Measurements from ENCODE around the gene IGFN1. TPM values are rescaled to one million over a fixed set of nuclear protein-coding genes. Genes with fewer than 3 reads are reported as not detected.

Gene IGFN1
- not detected in 2 replicates for total RNA-seq (2021; fragmentation: NEBNext Ultra II Directional; extraction: Animal tissue kit (Norgen Biotek cat#: 25700))
- polyA plus RNA-seq (2011; rRNA removed): not detected in 2 replicates
- polyA plus RNA-seq (2011; cell fraction: cytosol; rRNA removed): not detected
- not detected for polyA plus RNA-seq (2011; cell fraction: nucleus; rRNA removed)
- polyA plus RNA-seq (2012, experiment 1 of 2): not detected in 4 replicates
- not detected for polyA plus RNA-seq (2012, experiment 2 of 2)
- not detected for polyA plus RNA-seq (2013, experiment 1 of 2)
- not detected for polyA plus RNA-seq (2013, experiment 2 of 2)
- not detected in 2 replicates for polyA minus RNA-seq (2011; rRNA and poly(A)+ RNA removed)
- not detected for polyA minus RNA-seq (2011; cell fraction: cytosol; rRNA and poly(A)+ RNA removed)
- polyA minus RNA-seq (2011; cell fraction: nucleus; rRNA and poly(A)+ RNA removed): not detected
- long read RNA-seq, experiment 1: 0 reads
- long read RNA-seq, experiment 2: 0 reads

DNA sequence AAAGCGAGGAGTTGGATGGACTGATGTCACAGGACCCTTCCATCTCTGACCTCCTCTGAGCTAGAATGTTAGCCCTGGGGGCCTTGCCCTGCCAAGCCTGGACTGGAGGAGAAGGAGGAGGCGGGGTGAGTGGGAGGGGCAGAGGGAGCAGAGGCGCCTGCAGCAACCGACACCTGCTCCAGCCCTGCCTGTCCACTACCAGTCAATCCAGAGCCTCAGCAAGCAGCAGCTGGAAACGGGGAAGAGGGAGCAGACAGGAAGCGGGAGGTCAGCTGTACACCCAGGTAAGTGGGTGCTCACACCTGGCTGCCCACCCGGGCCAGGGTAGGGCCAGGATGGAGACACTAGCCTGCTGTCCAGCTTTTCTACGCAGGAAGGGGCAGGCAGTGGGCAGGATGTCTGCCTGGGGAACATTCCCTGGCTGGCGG is at the start of gene IGFN1:
Gene IGFN1 (plus strand): TSS at position 201 of the 428 bp plus-strand sequence. CDS start 2,470 bp downstream, outside the sequence.
- Histone ChIP-seq H3K9me3 (ENCODE audit: insufficient read depth in 2 of 2, low read depth in 1 of 2, low read length in 1 of 2) (no peaks in the 10 kb centered on the region), H3K4me2 (ENCODE audit: insufficient read depth in 1 of 2, low read depth in 2 of 2, low read length in 2 of 2) (no peak within 1 kb of the TSS; a peak in 1 of 4 replicates), H3K18ac (ENCODE audit: extremely low read depth, low read length) (no peak within 1 kb of the TSS), H3K4me1 (replicated peaks in 1 of 4; ENCODE audit: control insufficient read depth in 3 of 4, insufficient read depth in 4 of 4, low read length in 3 of 4) (no peaks in the 10 kb centered on the region), H3K56ac (replicated peaks; ENCODE audit: insufficient read length, low read depth, low read length) (no peak within 1 kb of the TSS), H2BK120ac (replicated peaks; ENCODE audit: low read depth, low read length) (no peak within 1 kb of the TSS), H3K27ac (ENCODE audit: low read depth, low read length) (no peak within 1 kb of the TSS), H3K23ac (ENCODE audit: insufficient read length) (no peak within 1 kb of the TSS), H3K79me2 (ENCODE audit: control insufficient read depth in 1 of 2, insufficient read depth in 2 of 2, low read length in 2 of 2) (no peaks in the 10 kb centered on the region), H2BK20ac (ENCODE audit: low read length) (no peak within 1 kb of the TSS), H3K79me1 (ENCODE audit: low read depth, low read length) (no peaks in the 10 kb centered on the region), H4K91ac (replicated peaks; ENCODE audit: insufficient read length, low read length) (no peak within 1 kb of the TSS), H2BK15ac (ENCODE audit: low read length) (no peak within 1 kb of the TSS), H3K4me3 (ENCODE audit: extremely low read depth in 1 of 4, insufficient read depth in 2 of 4, low read depth in 3 of 4, low read length in 4 of 4) (no peak within 1 kb of the TSS), H3K27me3 (replicated peaks in 1 of 4; ENCODE audit: control insufficient read depth in 3 of 4, extremely low read depth in 1 of 4, insufficient read depth in 3 of 4, low read length in 3 of 4) (no peaks in the 10 kb centered on the region), H2BK5ac (ENCODE audit: low read depth, low read length) (peak within 1 kb of the TSS; percentile 8; the same call in 1 of the 2 replicates), H3K4ac (replicated peaks; ENCODE audit: insufficient read length, low read depth, low read length) (no peak within 1 kb of the TSS), H4K8ac (ENCODE audit: extremely low read depth, insufficient read depth, low read length) (no peak within 1 kb of the TSS), H4K20me1 (replicated peaks in 1 of 2; ENCODE audit: control insufficient read depth in 1 of 2, insufficient read depth in 2 of 2, low read length in 2 of 2) (no peaks in the 10 kb centered on the region), H2BK12ac (ENCODE audit: low read depth, low read length) (no peak within 1 kb of the TSS), H3K23me2 (ENCODE audit: low read depth, low read length) (no peaks in the 10 kb centered on the region), H4K5ac (ENCODE audit: insufficient read length, low read depth, low read length) (no peak within 1 kb of the TSS), H3K36me3 (ENCODE audit: control insufficient read depth in 2 of 4, insufficient read depth in 4 of 4, low read length in 3 of 4) (no peaks in the 10 kb centered on the region), H2AFZ (ENCODE audit: low read length) (no peak within 1 kb of the TSS), H3K9ac (replicated peaks in 1 of 4; ENCODE audit: extremely low read depth in 1 of 4, low read depth in 3 of 4, low read length in 3 of 4) (no peak within 1 kb of the TSS), H2AK5ac (ENCODE audit: low read depth, low read length) (no peak within 1 kb of the TSS), H3K14ac (ENCODE audit: insufficient read length) (no peak within 1 kb of the TSS)
- POLR2A ChIA-PET (ENCODE audit: partially characterized antibody): interaction anchor here (0.6 to 1.6 kb wide), 3 partner anchors 14 to 227 kb away, joined by 3 to 6 read pairs (median 3); no protein-coding TSS in a partner anchor
- CTCF ChIA-PET (ENCODE audit: partially characterized antibody): interaction anchor here (1.1 to 2.2 kb wide), 6 partner anchors 24 to 171 kb away, joined by 3 to 7 read pairs (median 5); no protein-coding TSS in a partner anchor
- no peak for FAIRE-seq
- DNase-seq (ENCODE audit: low read depth in 1 of 2, low spot score in 2 of 2): peak in 1 of 2 experiments; percentile 52
- 67% methylated on average over 7 of the region's 9 CpGs; no CpG with 5 or more reads in 1 of the 2 experiments for WGBS, 2 experiments (ENCODE audit: extremely low coverage in 1 of 2, insufficient coverage in 1 of 2, insufficient read length in 1 of 2, insufficient replicate concordance in 2 of 2, low coverage in 1 of 2, low lambda C conversion rate in 2 of 2, missing lambda C conversion rate in 1 of 2)
- no peak for TF ChIP-seq SIRT6 (IDR thresholded peaks at IDR 0.05; ENCODE audit: low read length)
- TF ChIP-seq EP300 (IDR thresholded peaks at IDR 0.05; ENCODE audit: borderline replicate concordance in 1 of 2, low read depth in 2 of 2, low read length in 2 of 2): no peak
- TF ChIP-seq BRCA1 (IDR thresholded peaks at IDR 0.05; ENCODE audit: low read depth, low read length): no peak
- no peak for TF ChIP-seq FOSL1 (IDR thresholded peaks at IDR 0.05; ENCODE audit: insufficient read depth, low read depth, low read length)
- TF ChIP-seq EZH2 (IDR thresholded peaks at IDR 0.05; ENCODE audit: low read depth, low read length, severe bottlenecking): no peak
- TF ChIP-seq MAFK (IDR thresholded peaks at IDR 0.05; ENCODE audit: low read depth, low read length): no peak

Data from H1 (cell line).